Measurements from ENCODE around the gene FXYD7.

The FXYD7 gene

GRCh38 chr19:35120492-35120891, 22.6 kb upstream of the FXYD7 start (continued):
- TF ChIP-seq PRDM10 (tag by site-specific recombination; IDR thresholded peaks at IDR 0.05) = peak; percentile 93
- TF ChIP-seq TSHZ1 (tag by site-specific recombination; IDR thresholded peaks at IDR 0.05; ENCODE audit: borderline replicate concordance) = peak; percentile 49; the same call in 1 of the 2 replicates
- no peak for TF ChIP-seq ZNF433 (tag by site-specific recombination; IDR thresholded peaks at IDR 0.05; ENCODE audit: low read depth)
- TF ChIP-seq ZNF37A (tag by site-specific recombination; IDR thresholded peaks at IDR 0.05) = no peak

DNA sequence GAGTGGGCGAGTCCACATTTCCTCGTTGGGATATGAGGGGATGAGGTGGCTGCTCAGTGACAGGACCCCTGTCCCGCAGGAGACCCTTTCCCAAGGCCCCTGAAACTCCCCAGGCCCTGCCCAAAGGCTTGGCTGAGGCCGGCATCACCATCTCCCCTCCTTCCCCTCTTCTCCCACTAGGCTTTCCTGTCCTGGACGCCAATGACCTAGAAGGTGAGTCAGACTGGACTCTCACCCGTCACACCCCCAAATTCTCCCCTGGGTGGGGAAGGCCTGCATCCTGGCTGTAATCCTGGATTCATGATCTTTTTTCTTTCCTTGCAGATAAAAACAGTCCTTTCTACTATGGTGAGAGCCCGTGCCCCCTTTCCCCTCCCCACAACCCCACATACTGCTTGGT, 22.2 kb upstream of the FXYD7 start:
- no peak overlapping the region for H3K27ac ChIP-seq (ENCODE audit: extremely low read depth, low read depth, low read length)
- ChIA-PET CTCF (interaction anchor here (0.6 to 6.9 kb wide), 5 partner anchors 14 to 1296 kb away, joined by 3 to 101 read pairs (median 7); partner anchors contain the start of gene LGI4), POLR2A (no interaction called here)
- no peaks in the 10 kb centered on the region for H3K9me3 ChIP-seq (ENCODE audit: control insufficient read depth, insufficient read depth, low read depth, low read length)
- H3K4me3 ChIP-seq (ENCODE audit: low read depth, low read length) = no peak overlapping the region
- H3K4me1 ChIP-seq (ENCODE audit: control insufficient read depth, insufficient read depth, low read length) = peaks cover 12% of the 10 kb centered on the region
- no peaks in the 10 kb centered on the region for H3K36me3 ChIP-seq (ENCODE audit: control insufficient read depth in 2 of 2, insufficient read depth in 1 of 2, low read length in 2 of 2)
- TF ChIP-seq ZBTB17 (tag by site-specific recombination; IDR thresholded peaks at IDR 0.05) (peak; percentile 19; the same call in 1 of the 2 replicates), SCRT2 (tag by site-specific recombination; IDR thresholded peaks at IDR 0.05) (no peak)

- peaks cover 10% of the 10 kb centered on the region for H3K4me1 ChIP-seq (ENCODE audit: control insufficient read depth, insufficient read depth, low read length)
- POLR2A ChIA-PET = interaction anchor here (1.2 kb wide), 1 partner anchor 18 kb away, joined by 3 read pairs; no protein-coding TSS in a partner anchor
- H3K4me3 ChIP-seq (ENCODE audit: low read depth, low read length) = no peak overlapping the region
- no peaks in the 10 kb centered on the region for H3K36me3 ChIP-seq (ENCODE audit: control insufficient read depth in 2 of 2, insufficient read depth in 1 of 2, low read length in 2 of 2)
- H3K9me3 ChIP-seq (ENCODE audit: control insufficient read depth, insufficient read depth, low read depth, low read length) = no peaks in the 10 kb centered on the region
- CTCF ChIA-PET = interaction anchor here (0.6 to 4.8 kb wide), 6 partner anchors 8 to 165 kb away, joined by 3 to 67 read pairs (median 16); partner anchors contain the start of genes FXYD3, FXYD7 and LGI4
- H3K27ac ChIP-seq (ENCODE audit: extremely low read depth, low read depth, low read length) = no peak overlapping the region; the same call in 1 of the 2 replicates
- peak; percentile 43 for TF ChIP-seq ZFHX2 (tag by site-specific recombination; conservative IDR thresholded peaks at IDR 0.05)
- TF ChIP-seq GLIS2 (tag by site-specific recombination; IDR thresholded peaks at IDR 0.05) = peak; percentile 17; the same call in 1 of the 2 replicates
- TF ChIP-seq MEIS1 (CRISPR knock-in tag; IDR thresholded peaks at IDR 0.05; ENCODE audit: borderline replicate concordance) = no peak
- TF ChIP-seq, protein P1, sequence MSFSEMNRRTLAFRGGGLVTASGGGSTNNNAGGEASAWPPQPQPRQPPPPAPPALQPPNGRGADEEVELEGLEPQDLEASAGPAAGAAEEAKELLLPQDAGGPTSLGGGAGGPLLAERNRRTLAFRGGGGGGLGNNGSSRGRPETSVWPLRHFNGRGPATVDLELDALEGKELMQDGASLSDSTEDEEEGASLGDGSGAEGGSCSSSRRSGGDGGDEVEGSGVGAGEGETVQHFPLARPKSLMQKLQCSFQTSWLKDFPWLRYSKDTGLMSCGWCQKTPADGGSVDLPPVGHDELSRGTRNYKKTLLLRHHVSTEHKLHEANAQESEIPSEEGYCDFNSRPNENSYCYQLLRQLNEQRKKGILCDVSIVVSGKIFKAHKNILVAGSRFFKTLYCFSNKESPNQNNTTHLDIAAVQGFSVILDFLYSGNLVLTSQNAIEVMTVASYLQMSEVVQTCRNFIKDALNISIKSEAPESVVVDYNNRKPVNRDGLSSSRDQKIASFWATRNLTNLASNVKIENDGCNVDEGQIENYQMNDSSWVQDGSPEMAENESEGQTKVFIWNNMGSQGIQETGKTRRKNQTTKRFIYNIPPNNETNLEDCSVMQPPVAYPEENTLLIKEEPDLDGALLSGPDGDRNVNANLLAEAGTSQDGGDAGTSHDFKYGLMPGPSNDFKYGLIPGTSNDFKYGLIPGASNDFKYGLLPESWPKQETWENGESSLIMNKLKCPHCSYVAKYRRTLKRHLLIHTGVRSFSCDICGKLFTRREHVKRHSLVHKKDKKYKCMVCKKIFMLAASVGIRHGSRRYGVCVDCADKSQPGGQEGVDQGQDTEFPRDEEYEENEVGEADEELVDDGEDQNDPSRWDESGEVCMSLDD (tag by site-specific recombination; IDR thresholded peaks at IDR 0.05) = 0 out of 2 replicates have a peak, but pooled peaks have one; percentile 12
- TF ChIP-seq, protein P2, sequence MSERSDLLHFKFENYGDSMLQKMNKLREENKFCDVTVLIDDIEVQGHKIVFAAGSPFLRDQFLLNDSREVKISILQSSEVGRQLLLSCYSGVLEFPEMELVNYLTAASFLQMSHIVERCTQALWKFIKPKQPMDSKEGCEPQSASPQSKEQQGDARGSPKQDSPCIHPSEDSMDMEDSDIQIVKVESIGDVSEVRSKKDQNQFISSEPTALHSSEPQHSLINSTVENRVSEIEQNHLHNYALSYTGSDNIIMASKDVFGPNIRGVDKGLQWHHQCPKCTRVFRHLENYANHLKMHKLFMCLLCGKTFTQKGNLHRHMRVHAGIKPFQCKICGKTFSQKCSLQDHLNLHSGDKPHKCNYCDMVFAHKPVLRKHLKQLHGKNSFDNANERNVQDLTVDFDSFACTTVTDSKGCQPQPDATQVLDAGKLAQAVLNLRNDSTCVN (tag by site-specific recombination; optimal IDR thresholded peaks at IDR 0.05) = no peak
- peak; percentile 88 for TF ChIP-seq PRDM10 (tag by site-specific recombination; IDR thresholded peaks at IDR 0.05)
These were observed 20.1 kb upstream of the FXYD7 start for GRCh38 chr19:35122687-35123551.
